Measurements from ENCODE around the gene CCDC3.

DNA sequence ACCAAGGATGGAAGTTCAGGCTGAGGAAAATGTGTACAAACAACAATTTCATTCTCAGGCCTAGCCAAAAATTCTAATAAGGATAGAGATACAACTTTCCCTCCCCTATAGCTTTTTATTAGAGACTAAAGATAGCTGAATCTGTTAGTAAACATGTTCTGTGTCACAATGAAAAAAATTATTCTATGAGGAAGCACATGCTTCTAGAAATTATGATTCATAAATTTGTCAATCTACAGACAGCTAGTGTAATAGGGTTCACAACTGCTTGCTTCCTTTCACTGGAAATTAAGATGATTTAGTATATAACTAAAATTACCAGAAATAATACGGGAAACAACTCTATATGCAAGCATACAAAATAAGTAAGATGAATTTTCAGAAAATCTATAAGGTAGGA is 56.6 kb downstream of the CCDC3 start:
- no peak for TF ChIP-seq CTCF (IDR thresholded peaks at IDR 0.05)
- TF ChIP-seq SIN3A (IDR thresholded peaks at IDR 0.05; ENCODE audit: borderline replicate concordance, insufficient read depth, low read depth, low read length) = no peak
- TF ChIP-seq POLR2AphosphoS5 (IDR thresholded peaks at IDR 0.05; ENCODE audit: low read depth, low read length) = no peak
- TF ChIP-seq REST (IDR thresholded peaks at IDR 0.05; ENCODE audit: insufficient read depth in 1 of 2, low read depth in 2 of 2, low read length in 1 of 2) = no peak
- TF ChIP-seq TCF7L2 (IDR thresholded peaks at IDR 0.05; ENCODE audit: low read depth, low read length) = no peak

All from Panc1 (cell line).